GM12878 (cell line): ENCODE results near the gene EML1. TPM values are rescaled to one million over a fixed set of nuclear protein-coding genes. Genes with fewer than 3 reads are reported as not detected.

ENCODE experiments used
- ATAC-seq: fragments of 200-7000 bp; cut with Tn5 transposase; 3 replicates; pipeline ENCODE4 v1.9.1; 2020; ENCODE audit warnings: mild to moderate bottlenecking, moderate library complexity
- BruUV-seq: library from RNA; stranded (reverse); fragments of 400-500 nt; replicated peaks from 2 replicates; lab custom pipeline; 2021; lab: Mats Ljungman, UMichigan
- CTCF ChIA-PET: fragments of 300-600 bp; sonication (Branson Sonifier 250); formaldehyde crosslinking; extraction: SDS; loops from one replicate; lab custom pipeline; 2021; ENCODE audit warnings: inconsistent platforms; lab: Yijun Ruan, JAX
- POLR2A ChIA-PET: fragments of 350-600 bp; formaldehyde crosslinking; extraction: SDS; loops from one replicate; lab custom pipeline; 2021; ENCODE audit warnings: inconsistent platforms; lab: Charles Lee
- RAD21 ChIA-PET: fragments of 300-600 bp; sonication (Branson Sonifier 250); formaldehyde crosslinking; loops from one replicate; lab custom pipeline; 2023; ENCODE audit warnings: antibody characterized with exemption; ENCODE audit not compliant: unreplicated experiment; lab: Charles Lee
- SMC1A ChIA-PET: fragments of 300-600 bp; sonication (Branson Sonifier 250); formaldehyde crosslinking; loops from one replicate; lab custom pipeline; 2023; ENCODE audit not compliant: unreplicated experiment, uncharacterized antibody; lab: Charles Lee
- DNase-seq: peaks from one replicate; pipeline ENCODE4 v3.0.0-alpha.2; 2011; ENCODE audit warnings: low read depth, low spot score
- FAIRE-seq: peaks from 3 replicates; lab custom pipeline; 2011; peaks lifted over from hg19 to GRCh38; lab: Jason Lieb, UNC
- H2AFZ ChIP-seq: 2 replicates; pipeline ENCODE4 v1.6.0; 2011; ENCODE audit warnings: low read depth, low read length, control low read depth; ENCODE audit not compliant: control insufficient read depth
- H3K27ac ChIP-seq: 2 replicates; pipeline ENCODE4 v1.5.1; 2011; ENCODE audit warnings: control low read depth; ENCODE audit not compliant: control insufficient read depth, insufficient read depth
- H3K27me3 ChIP-seq, 2 experiments: replicated peaks in 1 of 2; 2 replicates each; pipeline versions ENCODE4 v1.6.0 to v1.6.1; 2011; ENCODE audit warnings: low read length in 1 of 2; ENCODE audit not compliant: control insufficient read depth in 2 of 2, insufficient read depth in 2 of 2
- H3K36me3 ChIP-seq, 2 experiments: 2 replicates each; pipeline ENCODE4 v1.5.1; 2011; ENCODE audit warnings: low read length in 1 of 2; ENCODE audit not compliant: control insufficient read depth in 2 of 2, insufficient read depth in 2 of 2
- H3K4me1 ChIP-seq: 2 replicates; pipeline ENCODE4 v1.6.1; 2011; ENCODE audit warnings: mild to moderate bottlenecking, low read length, moderate library complexity, mixed read lengths; ENCODE audit not compliant: control insufficient read depth, insufficient read depth
- H3K4me2 ChIP-seq: 2 replicates; pipeline ENCODE4 v1.6.0; 2011; ENCODE audit warnings: control low read depth; ENCODE audit not compliant: control insufficient read depth, insufficient read depth
- H3K4me3 ChIP-seq: fragments of 200-600 bp; sonication (generic); 2 replicates; pipeline ENCODE4 v1.5.1; 2016
- H3K79me2 ChIP-seq: 2 replicates; pipeline ENCODE4 v1.6.0; 2011; ENCODE audit warnings: low read length; ENCODE audit not compliant: control insufficient read depth, insufficient read depth
- H3K9ac ChIP-seq: 2 replicates; pipeline ENCODE4 v1.8.0; 2011; ENCODE audit warnings: low read length, control low read depth, mixed read lengths; ENCODE audit not compliant: control insufficient read depth, insufficient read depth
- H3K9me3 ChIP-seq: replicated peaks from 3 replicates; pipeline ENCODE4 v1.5.1; 2011; ENCODE audit warnings: mild to moderate bottlenecking, low read length; ENCODE audit not compliant: control insufficient read depth, insufficient read depth
- H4K20me1 ChIP-seq: 2 replicates; pipeline ENCODE4 v1.6.0; 2011; ENCODE audit not compliant: control insufficient read depth, insufficient read depth
- CREM ChIP-seq: IDR thresholded peaks from 2 replicates; pipeline ENCODE4 v1.6.1; 2014; ENCODE audit warnings: antibody characterized with exemption, low read depth
- EP300 ChIP-seq, 2 experiments: fragments of 150-350 bp in 1 of 2; IDR thresholded peaks; 2 replicates each; pipeline ENCODE4 v1.6.1; 2011 to 2012; ENCODE audit warnings: low read depth in 2 of 2, low read length in 2 of 2, borderline replicate concordance in 1 of 2, improper control_type of control experiment in 1 of 2, inconsistent platforms in 1 of 2; ENCODE audit not compliant: control insufficient read depth in 1 of 2
- JUND ChIP-seq: IDR thresholded peaks from 2 replicates; pipeline ENCODE4 v1.6.1; 2012; ENCODE audit warnings: low read depth, mild to moderate bottlenecking, low read length, improper control_type of control experiment, moderate library complexity
- MEF2A ChIP-seq: IDR thresholded peaks from 2 replicates; pipeline ENCODE4 v1.6.1; 2011; ENCODE audit warnings: low read depth, mild to moderate bottlenecking, low read length, moderate library complexity; ENCODE audit not compliant: insufficient read depth
- MTA3 ChIP-seq: IDR thresholded peaks from 2 replicates; pipeline ENCODE4 v1.6.1; 2012; ENCODE audit warnings: low read length, inconsistent platforms, borderline replicate concordance
- PAX5 ChIP-seq: IDR thresholded peaks from 2 replicates; pipeline ENCODE4 v1.6.1; 2011; ENCODE audit warnings: low read depth, low read length, borderline replicate concordance
- RCOR1 ChIP-seq: conservative IDR thresholded peaks from 2 replicates; pipeline ENCODE4 v1.6.1; 2012; ENCODE audit warnings: low read depth, low read length, improper control_type of control experiment
- WRNIP1 ChIP-seq: IDR thresholded peaks from 2 replicates; pipeline ENCODE4 v1.6.1; 2011; ENCODE audit warnings: low read depth, low read length, improper control_type of control experiment, borderline replicate concordance
- ZNF274 ChIP-seq: IDR thresholded peaks from one replicate; pipeline ENCODE4 v1.8.0; 2011; ENCODE audit not compliant: insufficient read length, insufficient read depth
- WGBS: methylation state at CpG from one replicate; pipeline ENCODE4 v1.1.6; 2016; ENCODE audit warnings: low lambda C conversion rate; ENCODE audit not compliant: insufficient replicate concordance, insufficient coverage; ENCODE audit errors: missing lambda C conversion rate; 5-methylcytosine and 5-hydroxymethylcytosine counted together
- in situ Hi-C: fragments of 300-500 bp; cut with MboI; formaldehyde crosslinking; loops from 9 replicates; pipeline ENCODE4 v1.14.3; 2018; ENCODE audit warnings: mixed read lengths
- intact Hi-C: fragments of 100-400 bp; cut with micrococcal nuclease; formaldehyde crosslinking; loops from one replicate; pipeline ENCODE4 v1.14.2; 2022; ENCODE audit not compliant: unreplicated experiment
- polyA plus RNA-seq, 11 experiments: library from polyadenylated mRNA; depleted of rRNA in 4 of 11; unstranded in 6 of 11; stranded (reverse) in 5 of 11; fragments of >200 nt; fragmentation: Nextera tagmentation in 4 of 11; fragmentation: Illumina TruSeq in 1 of 11; extraction: Ambion mirVana in 4 of 11; extraction: Trizol in 1 of 11; gene quantifications; 1 replicate in 1 of 11; 2 replicates in 10 of 11; pipeline versions ENCODE4 v1.2.1 to v1.2.3, GENCODE V29; 2011 to 2016; ENCODE audit warnings: inconsistent platforms in 2 of 11, missing spikeins in 2 of 11, low read depth in 1 of 11
- total RNA-seq, 4 experiments: library from RNA; depleted of rRNA in 3 of 4; stranded (reverse); fragments of >200 nt in 3 of 4; fragmentation: Illumina TruSeq in 1 of 4; extraction: Trizol in 1 of 4; gene quantifications; 2 replicates each; pipeline versions ENCODE4 v1.2.1 to v1.2.3, GENCODE V29; 2013 to 2021
- TF ChIP-seq, protein P1 (sequence below): IDR thresholded peaks from 2 replicates; pipeline ENCODE4 v1.6.1; 2011; ENCODE audit warnings: low read depth, mild to moderate bottlenecking, low read length, moderate library complexity, borderline replicate concordance; ENCODE audit errors: extremely low read depth
- TF ChIP-seq, protein P2 (sequence below): fragments of 450-650 bp; IDR thresholded peaks from 2 replicates; pipeline ENCODE4 v1.6.1; 2017; ENCODE audit warnings: mild to moderate bottlenecking, moderate library complexity
- TF ChIP-seq, protein P3 (sequence below): fragments of 450-650 bp; IDR thresholded peaks from 2 replicates; pipeline ENCODE4 v1.6.1; 2014; ENCODE audit warnings: mild to moderate bottlenecking
- TF ChIP-seq, protein P4 (sequence below): IDR thresholded peaks from 2 replicates; pipeline ENCODE4 v1.6.1; 2011; ENCODE audit warnings: borderline replicate concordance, low read depth, mild to moderate bottlenecking, moderate library complexity, low read length; ENCODE audit not compliant: insufficient read depth, poor library complexity, severe bottlenecking

Gene EML1
- total and polyA plus RNA-seq, 10 of the 15 experiments (the other 5 are each of a cell fraction or from before 2014, with no cell fraction given), result 0.05 to 3.4 (median 0.11) TPM; not detected in 3

DNA sequence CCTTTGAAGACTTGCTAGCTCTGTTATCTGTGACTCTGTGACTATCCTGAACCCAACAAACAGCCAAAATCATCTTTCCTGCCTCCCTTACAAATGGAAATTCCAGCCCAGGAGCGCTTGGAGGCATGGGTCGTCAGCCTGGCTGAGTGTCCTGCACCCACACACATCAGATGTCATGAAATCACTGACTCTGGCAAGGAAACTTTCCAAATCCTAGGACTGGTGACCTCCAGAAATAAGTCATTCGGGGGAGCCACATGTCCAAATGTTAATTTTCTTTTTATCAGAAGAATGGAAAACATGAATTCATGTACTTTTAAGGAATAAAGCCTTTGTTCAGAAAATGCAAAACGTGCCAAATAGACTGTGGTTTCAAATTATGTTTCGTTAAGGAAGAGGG lies 175.7 kb downstream of the EML1 start:
- Histone ChIP-seq H3K27ac (no peak overlapping the region), H3K9me3 (no peaks in the 10 kb centered on the region), H3K4me1 (no peaks in the 10 kb centered on the region), H3K4me2 (no peak overlapping the region), H3K79me2 (no peaks in the 10 kb centered on the region), H3K27me3 (peaks cover 0 to 5% of the 10 kb centered on the region in 2 experiments; a peak in 2 of 4 replicates), H4K20me1 (no peaks in the 10 kb centered on the region; the same call in 1 of the 2 replicates), H2AFZ (no peak overlapping the region), H3K4me3 (no peak overlapping the region), H3K9ac (no peak overlapping the region), H3K36me3 (no peaks in the 10 kb centered on the region)
- SMC1A ChIA-PET, result no interaction called here
- FAIRE-seq, result no peak
- CTCF ChIA-PET, result no interaction called here
- no peak for DNase-seq
- intact Hi-C loops (no loop called here), in situ Hi-C loops (no loop called here)
- POLR2A ChIA-PET, result no interaction called here
- ATAC-seq, result no peak
- TF ChIP-seq WRNIP1 (no peak), MTA3 (no peak), EP300 (IDR thresholded peaks at IDR 0.05; ENCODE audit: borderline replicate concordance in 1 of 2, control insufficient read depth in 1 of 2, low read depth in 2 of 2, low read length in 2 of 2) (no peak), JUND (no peak), RCOR1 (no peak), CREM (no peak), ZNF274 (no peak), MEF2A (no peak), PAX5 (no peak)
- TF ChIP-seq, protein P1, sequence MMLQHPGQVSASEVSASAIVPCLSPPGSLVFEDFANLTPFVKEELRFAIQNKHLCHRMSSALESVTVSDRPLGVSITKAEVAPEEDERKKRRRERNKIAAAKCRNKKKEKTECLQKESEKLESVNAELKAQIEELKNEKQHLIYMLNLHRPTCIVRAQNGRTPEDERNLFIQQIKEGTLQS, result no peak
- TF ChIP-seq, protein P2, sequence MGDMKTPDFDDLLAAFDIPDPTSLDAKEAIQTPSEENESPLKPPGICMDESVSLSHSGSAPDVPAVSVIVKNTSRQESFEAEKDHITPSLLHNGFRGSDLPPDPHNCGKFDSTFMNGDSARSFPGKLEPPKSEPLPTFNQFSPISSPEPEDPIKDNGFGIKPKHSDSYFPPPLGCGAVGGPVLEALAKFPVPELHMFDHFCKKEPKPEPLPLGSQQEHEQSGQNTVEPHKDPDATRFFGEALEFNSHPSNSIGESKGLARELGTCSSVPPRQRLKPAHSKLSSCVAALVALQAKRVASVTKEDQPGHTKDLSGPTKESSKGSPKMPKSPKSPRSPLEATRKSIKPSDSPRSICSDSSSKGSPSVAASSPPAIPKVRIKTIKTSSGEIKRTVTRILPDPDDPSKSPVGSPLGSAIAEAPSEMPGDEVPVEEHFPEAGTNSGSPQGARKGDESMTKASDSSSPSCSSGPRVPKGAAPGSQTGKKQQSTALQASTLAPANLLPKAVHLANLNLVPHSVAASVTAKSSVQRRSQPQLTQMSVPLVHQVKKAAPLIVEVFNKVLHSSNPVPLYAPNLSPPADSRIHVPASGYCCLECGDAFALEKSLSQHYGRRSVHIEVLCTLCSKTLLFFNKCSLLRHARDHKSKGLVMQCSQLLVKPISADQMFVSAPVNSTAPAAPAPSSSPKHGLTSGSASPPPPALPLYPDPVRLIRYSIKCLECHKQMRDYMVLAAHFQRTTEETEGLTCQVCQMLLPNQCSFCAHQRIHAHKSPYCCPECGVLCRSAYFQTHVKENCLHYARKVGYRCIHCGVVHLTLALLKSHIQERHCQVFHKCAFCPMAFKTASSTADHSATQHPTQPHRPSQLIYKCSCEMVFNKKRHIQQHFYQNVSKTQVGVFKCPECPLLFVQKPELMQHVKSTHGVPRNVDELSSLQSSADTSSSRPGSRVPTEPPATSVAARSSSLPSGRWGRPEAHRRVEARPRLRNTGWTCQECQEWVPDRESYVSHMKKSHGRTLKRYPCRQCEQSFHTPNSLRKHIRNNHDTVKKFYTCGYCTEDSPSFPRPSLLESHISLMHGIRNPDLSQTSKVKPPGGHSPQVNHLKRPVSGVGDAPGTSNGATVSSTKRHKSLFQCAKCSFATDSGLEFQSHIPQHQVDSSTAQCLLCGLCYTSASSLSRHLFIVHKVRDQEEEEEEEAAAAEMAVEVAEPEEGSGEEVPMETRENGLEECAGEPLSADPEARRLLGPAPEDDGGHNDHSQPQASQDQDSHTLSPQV, result no peak
- TF ChIP-seq, protein P3, sequence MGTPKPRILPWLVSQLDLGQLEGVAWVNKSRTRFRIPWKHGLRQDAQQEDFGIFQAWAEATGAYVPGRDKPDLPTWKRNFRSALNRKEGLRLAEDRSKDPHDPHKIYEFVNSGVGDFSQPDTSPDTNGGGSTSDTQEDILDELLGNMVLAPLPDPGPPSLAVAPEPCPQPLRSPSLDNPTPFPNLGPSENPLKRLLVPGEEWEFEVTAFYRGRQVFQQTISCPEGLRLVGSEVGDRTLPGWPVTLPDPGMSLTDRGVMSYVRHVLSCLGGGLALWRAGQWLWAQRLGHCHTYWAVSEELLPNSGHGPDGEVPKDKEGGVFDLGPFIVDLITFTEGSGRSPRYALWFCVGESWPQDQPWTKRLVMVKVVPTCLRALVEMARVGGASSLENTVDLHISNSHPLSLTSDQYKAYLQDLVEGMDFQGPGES, result no peak
- TF ChIP-seq, protein P4, sequence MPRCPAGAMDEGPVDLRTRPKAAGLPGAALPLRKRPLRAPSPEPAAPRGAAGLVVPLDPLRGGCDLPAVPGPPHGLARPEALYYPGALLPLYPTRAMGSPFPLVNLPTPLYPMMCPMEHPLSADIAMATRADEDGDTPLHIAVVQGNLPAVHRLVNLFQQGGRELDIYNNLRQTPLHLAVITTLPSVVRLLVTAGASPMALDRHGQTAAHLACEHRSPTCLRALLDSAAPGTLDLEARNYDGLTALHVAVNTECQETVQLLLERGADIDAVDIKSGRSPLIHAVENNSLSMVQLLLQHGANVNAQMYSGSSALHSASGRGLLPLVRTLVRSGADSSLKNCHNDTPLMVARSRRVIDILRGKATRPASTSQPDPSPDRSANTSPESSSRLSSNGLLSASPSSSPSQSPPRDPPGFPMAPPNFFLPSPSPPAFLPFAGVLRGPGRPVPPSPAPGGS, result no peak
- RAD21 ChIA-PET, result no interaction called here
- no TSS peak for BruUV-seq
- WGBS, result 30% methylated on average over 5 of the region's 5 CpGs
